ENCODE measurements around the gene PAX5.

DNA sequence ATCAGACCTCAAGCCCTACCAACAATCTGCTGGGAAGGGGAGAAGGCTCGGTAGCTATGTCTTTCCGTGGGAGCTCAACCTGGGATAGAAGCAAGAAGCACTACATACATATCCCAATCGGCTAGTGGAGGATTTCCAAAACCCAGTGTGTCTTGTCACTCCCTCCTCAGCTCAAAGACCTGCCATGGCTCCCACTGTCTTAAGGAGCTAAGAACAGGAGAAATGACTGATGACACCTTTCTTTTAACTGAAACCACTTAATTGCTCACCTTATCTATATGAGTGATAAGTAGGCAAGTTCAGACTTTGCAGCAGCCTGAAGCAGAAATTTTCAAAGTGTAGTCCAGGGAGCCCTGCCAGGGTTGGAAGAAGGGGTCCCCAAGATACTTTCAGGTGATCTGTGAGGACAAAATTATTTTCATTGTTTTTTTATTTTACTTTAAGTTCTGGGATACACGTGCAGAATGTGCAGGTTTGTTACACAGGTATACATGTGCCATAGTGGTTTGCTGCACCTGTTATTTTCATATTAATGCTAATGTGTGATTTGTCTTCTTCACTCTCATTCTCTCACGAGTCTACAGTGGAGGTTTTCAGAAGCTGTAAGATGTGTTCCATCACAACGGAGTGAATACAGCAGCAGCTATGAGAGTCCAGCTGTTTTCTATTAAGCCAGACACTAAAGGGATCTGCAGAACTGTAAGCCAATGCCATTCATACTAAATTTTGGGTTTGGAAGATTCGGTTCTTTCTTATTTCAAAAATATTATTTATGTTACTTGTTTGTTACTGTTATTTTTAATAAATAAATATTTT is 41.4 kb downstream of the PAX5 start:
- TF ChIP-seq PKNOX1 (IDR thresholded peaks at IDR 0.05) (no peak), FOXK2 (IDR thresholded peaks at IDR 0.05) (no peak)
